Colonic mucosa (tissue), 4 donors: ENCODE results near the gene PKD2. TPM values are rescaled to one million over a fixed set of nuclear protein-coding genes. Genes with fewer than 3 reads are reported as not detected.

Source experiments
- DNase-seq: peaks from one replicate; pipeline ENCODE4 v3.0.0-alpha.2; 2020
- H3K27ac ChIP-seq: fragments of 200-600 bp; one replicate; pipeline ENCODE4 v1.8.0; 2021
- H3K27me3 ChIP-seq: fragments of 200-600 bp; one replicate; pipeline ENCODE4 v1.8.0; 2021
- H3K36me3 ChIP-seq: fragments of 200-600 bp; one replicate; pipeline ENCODE4 v1.8.0; 2021
- H3K4me1 ChIP-seq: fragments of 200-600 bp; one replicate; pipeline ENCODE4 v1.8.0; 2021; ENCODE audit warnings: mild to moderate bottlenecking
- H3K4me3 ChIP-seq: fragments of 200-600 bp; one replicate; pipeline ENCODE4 v1.8.0; 2021
- H3K9ac ChIP-seq, 2 donors: one replicate each; pipeline ENCODE4 v1.7.0; 2013; ENCODE audit warnings: control low read depth in 2 of 2, low read depth in 2 of 2, low read length in 2 of 2
- H3K9me3 ChIP-seq: fragments of 200-600 bp; one replicate; pipeline ENCODE4 v1.8.0; 2021
- CTCF ChIP-seq: fragments of 200-600 bp; IDR thresholded peaks from one replicate; pipeline ENCODE4 v1.8.0; 2022; ENCODE audit warnings: antibody characterized with exemption, mild to moderate bottlenecking
- intact Hi-C: fragments of 100-400 bp; cut with DNase I; formaldehyde crosslinking; loops from one replicate; pipeline ENCODE4 v1.14.1; 2022
- total RNA-seq, 2 donors: library from RNA; stranded (reverse); fragmentation: NEBNext Ultra II Directional in 1 of 2; extraction: Animal tissue kit (Norgen Biotek cat#: 25700) in 1 of 2; gene quantifications; one replicate each; pipeline ENCODE4 v1.2.1, GENCODE V29; 2021
- donor health status: healthy.
- donor health status: DM: no; HTN: no; CAD: no.
- donor health status: DM: no; HTN: no; CAD: no.

PKD2 gene
- total RNA-seq, 2 donors from 2014 or later, result 5.9 to 9.2 TPM

- intact Hi-C loops, result no loop called here
- no peaks in the 10 kb centered on the region for H3K36me3 ChIP-seq
- H3K4me1 ChIP-seq, result no peaks in the 10 kb centered on the region
- H3K27me3 ChIP-seq, result no peaks in the 10 kb centered on the region
- H3K4me3 ChIP-seq, result no peak overlapping the region
- H3K27ac ChIP-seq, result no peak overlapping the region
- no peak overlapping the region for H3K9ac ChIP-seq
- no peak for DNase-seq
- no peak for TF ChIP-seq CTCF
- no peaks in the 10 kb centered on the region for H3K9me3 ChIP-seq
These were observed 35.6 kb downstream of the PKD2 start for GRCh38 chr4:88043001-88043400.

GRCh38 chr4:88043586-88044340 lies 36.3 kb downstream of the PKD2 start:
- Histone ChIP-seq H3K36me3 (no peaks in the 10 kb centered on the region), H3K27ac (no peak overlapping the region), H3K9me3 (no peaks in the 10 kb centered on the region), H3K9ac (no peak overlapping the region), H3K27me3 (no peaks in the 10 kb centered on the region), H3K4me3 (no peak overlapping the region), H3K4me1 (no peaks in the 10 kb centered on the region)
- intact Hi-C loops, result no loop called here
- TF ChIP-seq CTCF, result no peak
- no peak for DNase-seq

- TF ChIP-seq CTCF, result no peak
- no peak overlapping the region for H3K9ac ChIP-seq
- no peak overlapping the region for H3K27ac ChIP-seq
- no peak for DNase-seq
- no peak overlapping the region for H3K4me3 ChIP-seq
- H3K27me3 ChIP-seq, result no peaks in the 10 kb centered on the region
- H3K9me3 ChIP-seq, result no peaks in the 10 kb centered on the region
- H3K4me1 ChIP-seq, result no peaks in the 10 kb centered on the region
- H3K36me3 ChIP-seq, result no peaks in the 10 kb centered on the region
- intact Hi-C loops, result no loop called here
These were observed 37.6 kb downstream of the PKD2 start for GRCh38 chr4:88045021-88045420.

- Histone ChIP-seq H3K9me3 (no peaks in the 10 kb centered on the region), H3K4me1 (no peaks in the 10 kb centered on the region), H3K36me3 (no peaks in the 10 kb centered on the region), H3K4me3 (no peak overlapping the region), H3K9ac (no peak overlapping the region), H3K27me3 (no peaks in the 10 kb centered on the region), H3K27ac (no peak overlapping the region)
- no peak for TF ChIP-seq CTCF
- no peak for DNase-seq
- intact Hi-C loops, result no loop called here
These were observed 46.8 kb downstream of the PKD2 start for GRCh38 chr4:88054229-88054628.

GRCh38 chr4:88054901-88055300 lies 47.5 kb downstream of the PKD2 start:
- no peaks in the 10 kb centered on the region for H3K4me1 ChIP-seq
- no peaks in the 10 kb centered on the region for H3K9me3 ChIP-seq
- no peaks in the 10 kb centered on the region for H3K27me3 ChIP-seq
- no peak overlapping the region for H3K27ac ChIP-seq
- H3K9ac ChIP-seq, result no peak overlapping the region
- DNase-seq, result peak; percentile 32
- H3K4me3 ChIP-seq, result no peak overlapping the region
- TF ChIP-seq CTCF, result peak; percentile 53
- intact Hi-C loops, result loop anchor here (5.0 kb wide), 1 partner anchor 157 kb away; no protein-coding TSS in a partner anchor
- H3K36me3 ChIP-seq, result no peaks in the 10 kb centered on the region
